ENCODE data around the gene MAP2K6. TPM values are rescaled to one million over a fixed set of nuclear protein-coding genes. Genes with fewer than 3 reads are reported as not detected.

Gene MAP2K6
- polyA plus RNA-seq, 1 of the 3 experiments (the other 2 are of a cell fraction): 6.7 TPM

DNA sequence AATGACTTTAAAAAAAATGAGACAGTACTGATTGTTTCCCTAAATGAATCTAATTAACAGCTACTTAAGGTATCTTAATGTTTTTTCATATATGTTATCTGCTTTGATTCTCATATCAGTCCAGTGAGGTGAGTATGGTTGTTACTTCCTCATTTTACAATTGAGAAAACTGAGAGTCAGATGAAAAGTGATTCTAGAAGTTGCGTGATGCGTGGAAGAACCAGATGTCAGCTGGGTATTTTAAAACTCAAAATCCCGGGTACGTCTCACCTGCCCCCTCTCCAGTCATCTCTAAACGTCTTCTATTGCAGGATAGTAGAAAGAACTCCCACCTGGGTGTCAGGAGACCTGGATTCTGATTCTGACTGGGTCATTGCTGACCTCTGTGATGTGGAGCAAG is 89.2 kb downstream of the MAP2K6 start:
- POLR2A ChIA-PET: no interaction called here
- no peak overlapping the region for H2AFZ ChIP-seq (ENCODE audit: low read depth)

More for the DNA sequence above, 89.2 kb downstream of the MAP2K6 start:
- TF ChIP-seq ELF1 (IDR thresholded peaks at IDR 0.05): no peak
- no peak for TF ChIP-seq TCF12 (IDR thresholded peaks at IDR 0.05)
- TF ChIP-seq, protein P1, sequence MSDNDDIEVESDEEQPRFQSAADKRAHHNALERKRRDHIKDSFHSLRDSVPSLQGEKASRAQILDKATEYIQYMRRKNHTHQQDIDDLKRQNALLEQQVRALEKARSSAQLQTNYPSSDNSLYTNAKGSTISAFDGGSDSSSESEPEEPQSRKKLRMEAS (IDR thresholded peaks at IDR 0.05; ENCODE audit: low read depth): no peak
- TF ChIP-seq RAD21 (IDR thresholded peaks at IDR 0.05; ENCODE audit: low read length): no peak
- TF ChIP-seq FOXJ3 (CRISPR knock-in tag; IDR thresholded peaks at IDR 0.05): no peak
- no peak for TF ChIP-seq GATA2 (CRISPR knock-in tag; IDR thresholded peaks at IDR 0.05)
- TF ChIP-seq SMC3 (IDR thresholded peaks at IDR 0.05; ENCODE audit: low read depth, low read length): no peak
- TF ChIP-seq, protein P2, sequence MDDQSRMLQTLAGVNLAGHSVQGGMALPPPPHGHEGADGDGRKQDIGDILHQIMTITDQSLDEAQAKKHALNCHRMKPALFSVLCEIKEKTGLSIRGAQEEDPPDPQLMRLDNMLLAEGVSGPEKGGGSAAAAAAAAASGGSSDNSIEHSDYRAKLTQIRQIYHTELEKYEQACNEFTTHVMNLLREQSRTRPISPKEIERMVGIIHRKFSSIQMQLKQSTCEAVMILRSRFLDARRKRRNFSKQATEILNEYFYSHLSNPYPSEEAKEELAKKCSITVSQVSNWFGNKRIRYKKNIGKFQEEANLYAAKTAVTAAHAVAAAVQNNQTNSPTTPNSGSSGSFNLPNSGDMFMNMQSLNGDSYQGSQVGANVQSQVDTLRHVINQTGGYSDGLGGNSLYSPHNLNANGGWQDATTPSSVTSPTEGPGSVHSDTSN (IDR thresholded peaks at IDR 0.05): no peak
- TF ChIP-seq POLR2AphosphoS5 (IDR thresholded peaks at IDR 0.05; ENCODE audit: low read depth, low read length): no peak
- TF ChIP-seq, protein P3, sequence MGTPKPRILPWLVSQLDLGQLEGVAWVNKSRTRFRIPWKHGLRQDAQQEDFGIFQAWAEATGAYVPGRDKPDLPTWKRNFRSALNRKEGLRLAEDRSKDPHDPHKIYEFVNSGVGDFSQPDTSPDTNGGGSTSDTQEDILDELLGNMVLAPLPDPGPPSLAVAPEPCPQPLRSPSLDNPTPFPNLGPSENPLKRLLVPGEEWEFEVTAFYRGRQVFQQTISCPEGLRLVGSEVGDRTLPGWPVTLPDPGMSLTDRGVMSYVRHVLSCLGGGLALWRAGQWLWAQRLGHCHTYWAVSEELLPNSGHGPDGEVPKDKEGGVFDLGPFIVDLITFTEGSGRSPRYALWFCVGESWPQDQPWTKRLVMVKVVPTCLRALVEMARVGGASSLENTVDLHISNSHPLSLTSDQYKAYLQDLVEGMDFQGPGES (IDR thresholded peaks at IDR 0.05; ENCODE audit: low read depth, low read length): no peak
- no peak for TF ChIP-seq TEAD4 (IDR thresholded peaks at IDR 0.05; ENCODE audit: borderline replicate concordance, insufficient read depth)
- TF ChIP-seq RXRA (IDR thresholded peaks at IDR 0.05; ENCODE audit: borderline replicate concordance, low read depth): no peak
- no peak for TF ChIP-seq CHD2 (IDR thresholded peaks at IDR 0.05; ENCODE audit: low read length, partially characterized antibody)
- no peak for TF ChIP-seq MXI1 (IDR thresholded peaks at IDR 0.05; ENCODE audit: low read depth, low read length)
- TF ChIP-seq, protein P4, sequence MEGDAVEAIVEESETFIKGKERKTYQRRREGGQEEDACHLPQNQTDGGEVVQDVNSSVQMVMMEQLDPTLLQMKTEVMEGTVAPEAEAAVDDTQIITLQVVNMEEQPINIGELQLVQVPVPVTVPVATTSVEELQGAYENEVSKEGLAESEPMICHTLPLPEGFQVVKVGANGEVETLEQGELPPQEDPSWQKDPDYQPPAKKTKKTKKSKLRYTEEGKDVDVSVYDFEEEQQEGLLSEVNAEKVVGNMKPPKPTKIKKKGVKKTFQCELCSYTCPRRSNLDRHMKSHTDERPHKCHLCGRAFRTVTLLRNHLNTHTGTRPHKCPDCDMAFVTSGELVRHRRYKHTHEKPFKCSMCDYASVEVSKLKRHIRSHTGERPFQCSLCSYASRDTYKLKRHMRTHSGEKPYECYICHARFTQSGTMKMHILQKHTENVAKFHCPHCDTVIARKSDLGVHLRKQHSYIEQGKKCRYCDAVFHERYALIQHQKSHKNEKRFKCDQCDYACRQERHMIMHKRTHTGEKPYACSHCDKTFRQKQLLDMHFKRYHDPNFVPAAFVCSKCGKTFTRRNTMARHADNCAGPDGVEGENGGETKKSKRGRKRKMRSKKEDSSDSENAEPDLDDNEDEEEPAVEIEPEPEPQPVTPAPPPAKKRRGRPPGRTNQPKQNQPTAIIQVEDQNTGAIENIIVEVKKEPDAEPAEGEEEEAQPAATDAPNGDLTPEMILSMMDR (IDR thresholded peaks at IDR 0.05): no peak
- TF ChIP-seq GABPA (IDR thresholded peaks at IDR 0.05; ENCODE audit: low read depth): no peak
- TF ChIP-seq, protein P5, sequence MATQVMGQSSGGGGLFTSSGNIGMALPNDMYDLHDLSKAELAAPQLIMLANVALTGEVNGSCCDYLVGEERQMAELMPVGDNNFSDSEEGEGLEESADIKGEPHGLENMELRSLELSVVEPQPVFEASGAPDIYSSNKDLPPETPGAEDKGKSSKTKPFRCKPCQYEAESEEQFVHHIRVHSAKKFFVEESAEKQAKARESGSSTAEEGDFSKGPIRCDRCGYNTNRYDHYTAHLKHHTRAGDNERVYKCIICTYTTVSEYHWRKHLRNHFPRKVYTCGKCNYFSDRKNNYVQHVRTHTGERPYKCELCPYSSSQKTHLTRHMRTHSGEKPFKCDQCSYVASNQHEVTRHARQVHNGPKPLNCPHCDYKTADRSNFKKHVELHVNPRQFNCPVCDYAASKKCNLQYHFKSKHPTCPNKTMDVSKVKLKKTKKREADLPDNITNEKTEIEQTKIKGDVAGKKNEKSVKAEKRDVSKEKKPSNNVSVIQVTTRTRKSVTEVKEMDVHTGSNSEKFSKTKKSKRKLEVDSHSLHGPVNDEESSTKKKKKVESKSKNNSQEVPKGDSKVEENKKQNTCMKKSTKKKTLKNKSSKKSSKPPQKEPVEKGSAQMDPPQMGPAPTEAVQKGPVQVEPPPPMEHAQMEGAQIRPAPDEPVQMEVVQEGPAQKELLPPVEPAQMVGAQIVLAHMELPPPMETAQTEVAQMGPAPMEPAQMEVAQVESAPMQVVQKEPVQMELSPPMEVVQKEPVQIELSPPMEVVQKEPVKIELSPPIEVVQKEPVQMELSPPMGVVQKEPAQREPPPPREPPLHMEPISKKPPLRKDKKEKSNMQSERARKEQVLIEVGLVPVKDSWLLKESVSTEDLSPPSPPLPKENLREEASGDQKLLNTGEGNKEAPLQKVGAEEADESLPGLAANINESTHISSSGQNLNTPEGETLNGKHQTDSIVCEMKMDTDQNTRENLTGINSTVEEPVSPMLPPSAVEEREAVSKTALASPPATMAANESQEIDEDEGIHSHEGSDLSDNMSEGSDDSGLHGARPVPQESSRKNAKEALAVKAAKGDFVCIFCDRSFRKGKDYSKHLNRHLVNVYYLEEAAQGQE (IDR thresholded peaks at IDR 0.05; ENCODE audit: low read depth, low read length): no peak
- TF ChIP-seq YY1 (IDR thresholded peaks at IDR 0.05; ENCODE audit: low read depth): no peak
- TF ChIP-seq SIN3A (IDR thresholded peaks at IDR 0.05; ENCODE audit: borderline replicate concordance, low read depth, low read length): no peak
- TF ChIP-seq TAF1 (IDR thresholded peaks at IDR 0.05; ENCODE audit: borderline replicate concordance, low read depth, low read length): no peak
- Histone ChIP-seq H3K36me3 (replicated peaks in 1 of 2; ENCODE audit: control insufficient read depth in 1 of 2, insufficient read depth in 2 of 2, low read length in 1 of 2) (peaks cover 0 to 3% of the 10 kb centered on the region in 2 experiments), H3K9ac (no peak overlapping the region), H3K4me1 (ENCODE audit: control insufficient read depth in 1 of 2, insufficient read depth in 2 of 2, low read depth in 1 of 2, low read length in 1 of 2) (peaks cover 3 to 10% of the 10 kb centered on the region in 2 experiments; a peak in 2 of 4 replicates), H4K20me1 (ENCODE audit: insufficient read depth) (no peaks in the 10 kb centered on the region), H3K27me3 (ENCODE audit: insufficient read depth) (no peaks in the 10 kb centered on the region), H3K4me2 (no peak overlapping the region), H3K4me3 (ENCODE audit: low read depth in 2 of 2, low read length in 1 of 2) (no peak overlapping the region), H3F3A (replicated peaks; ENCODE audit: insufficient read depth) (no peaks in the 10 kb centered on the region), H3K9me2 (no peaks in the 10 kb centered on the region), H3K27ac (ENCODE audit: low read depth in 2 of 2, low read length in 1 of 2) (no peak overlapping the region), H3K79me2 (ENCODE audit: insufficient read depth) (no peaks in the 10 kb centered on the region), H3K9me3 (no peaks in the 10 kb centered on the region)
- CTCF ChIA-PET: interaction anchor here (1.1 to 10.9 kb wide), 3 partner anchors 16 to 27 kb away, joined by 3 to 91 read pairs (median 4); no protein-coding TSS in a partner anchor
- no peak for DNase-seq
- WGBS (ENCODE audit: low lambda C conversion rate): 93% methylated on average over 5 of the region's 5 CpGs
